NCI-H1048 (cell line): Measurements from ENCODE around the gene XPNPEP1.

Experiments used
- DNase-seq: peaks from one replicate; lab custom pipeline; 2025; lab: John Stamatoyannopoulos, UW

XPNPEP1 gene

DNA sequence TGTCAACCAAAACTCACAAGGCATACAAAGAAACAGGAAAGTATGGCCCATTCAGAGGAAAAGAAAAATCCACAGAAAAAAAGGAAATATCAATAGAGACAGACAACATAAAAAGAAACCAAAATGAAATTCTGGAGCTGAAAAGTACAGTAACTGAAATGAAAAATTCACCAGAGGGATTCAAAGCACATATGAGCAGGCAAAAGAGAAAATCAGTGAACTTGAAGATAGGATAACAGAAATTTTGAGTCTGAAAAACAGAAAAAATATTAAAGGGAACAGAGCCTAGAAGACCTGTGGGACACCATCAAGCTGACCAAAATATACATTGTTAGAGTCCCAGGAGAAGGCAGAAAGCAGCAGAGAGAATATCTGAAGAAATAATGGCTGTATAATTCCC is 60.6 kb downstream of the XPNPEP1 start:
- no peak for DNase-seq

DNA sequence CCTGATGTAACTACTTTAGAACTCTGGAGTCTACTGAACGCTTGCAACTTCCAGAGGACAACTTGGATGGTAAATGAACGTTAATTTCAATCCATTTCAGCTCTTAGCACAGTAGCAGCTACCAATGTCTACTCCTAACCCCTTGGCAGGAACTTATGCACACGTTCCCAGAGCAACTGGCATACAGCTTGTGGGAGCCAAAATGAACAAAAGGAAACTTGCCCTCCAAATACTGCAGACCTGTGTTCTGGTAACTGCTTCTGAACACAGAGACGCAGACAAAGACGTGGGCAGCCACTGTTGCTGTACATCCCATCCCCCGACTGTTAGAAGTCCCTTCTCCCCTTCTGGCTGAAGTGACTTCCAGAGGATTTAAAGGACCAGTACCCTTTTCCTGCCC is 61.3 kb downstream of the XPNPEP1 start:
- DNase-seq = no peak

DNA sequence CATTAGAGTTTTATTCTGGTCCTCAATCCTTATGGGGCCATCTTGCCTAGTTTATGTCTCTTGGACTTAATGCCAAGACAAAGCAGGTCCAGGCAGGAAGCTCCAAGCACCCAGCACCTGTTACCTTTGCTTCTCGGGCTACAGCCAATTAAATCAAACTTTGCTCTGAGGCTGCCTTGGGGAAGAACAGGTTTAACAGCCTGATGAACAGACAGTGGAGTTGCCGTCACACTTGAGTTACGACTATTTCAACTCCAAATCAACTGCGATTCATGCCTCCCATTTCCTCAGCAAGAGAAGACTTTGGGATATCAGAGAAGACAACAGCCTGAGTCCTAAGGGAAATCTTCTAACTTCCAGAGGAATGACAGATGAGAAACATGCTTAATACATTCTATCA is 62.2 kb downstream of the XPNPEP1 start:
- DNase-seq = no peak

DNA sequence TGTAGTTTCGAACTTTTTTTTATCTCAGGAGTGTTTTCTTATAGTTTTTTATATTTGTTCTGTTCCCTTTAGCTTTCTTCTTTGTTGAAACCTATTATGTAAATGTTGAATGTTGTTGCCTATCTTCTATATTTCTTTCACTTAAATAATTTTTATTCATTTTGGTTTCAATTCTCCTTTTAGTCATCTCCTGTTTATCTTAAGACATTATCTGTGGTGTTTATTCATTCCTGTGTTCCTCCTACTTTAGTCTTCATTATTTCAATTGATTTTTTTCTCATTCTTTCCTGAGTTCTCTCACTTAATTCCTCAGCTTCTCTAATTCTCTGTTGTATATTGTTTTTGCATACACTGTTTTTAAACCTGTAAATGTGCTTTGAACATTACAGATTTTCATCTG is 64.1 kb downstream of the XPNPEP1 start:
- DNase-seq = no peak

DNA sequence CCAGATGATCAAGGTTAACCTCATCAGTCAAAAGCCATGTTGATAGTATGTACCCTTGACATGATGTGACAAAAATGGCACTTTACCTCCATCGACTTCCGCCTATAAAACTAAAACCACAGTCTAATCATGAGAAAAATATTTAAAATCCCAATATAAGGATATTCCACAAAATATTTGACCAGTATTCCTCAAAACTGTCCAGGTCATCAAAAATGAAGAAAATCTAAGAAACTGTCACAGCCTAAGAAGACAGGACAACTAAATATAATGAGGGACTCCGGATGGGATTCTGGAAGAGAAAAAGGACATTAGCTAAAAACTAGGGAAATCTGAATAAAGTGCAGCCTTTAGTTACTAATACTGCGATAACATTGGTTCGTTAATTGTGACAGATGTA is 67.6 kb downstream of the XPNPEP1 start:
- DNase-seq = no peak

DNA sequence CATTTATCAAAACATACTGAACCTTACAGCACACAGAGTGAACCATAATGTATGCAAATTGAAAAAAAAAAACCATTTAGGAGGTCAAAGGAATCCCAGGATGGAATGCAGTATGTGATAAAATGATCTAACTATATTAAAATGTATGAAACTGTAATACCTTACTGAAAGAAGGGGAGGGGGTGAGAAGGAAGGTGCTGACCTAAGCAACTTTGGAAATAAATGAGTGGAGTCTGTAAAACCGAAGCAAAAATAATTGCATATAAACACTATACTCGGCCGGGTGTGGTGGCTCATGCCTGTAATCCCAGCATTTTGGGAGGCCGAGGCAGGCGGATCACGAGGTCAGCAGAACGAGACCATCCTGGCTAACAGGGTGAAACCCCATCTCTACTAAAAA is 69.4 kb downstream of the XPNPEP1 start:
- DNase-seq = no peak

DNA sequence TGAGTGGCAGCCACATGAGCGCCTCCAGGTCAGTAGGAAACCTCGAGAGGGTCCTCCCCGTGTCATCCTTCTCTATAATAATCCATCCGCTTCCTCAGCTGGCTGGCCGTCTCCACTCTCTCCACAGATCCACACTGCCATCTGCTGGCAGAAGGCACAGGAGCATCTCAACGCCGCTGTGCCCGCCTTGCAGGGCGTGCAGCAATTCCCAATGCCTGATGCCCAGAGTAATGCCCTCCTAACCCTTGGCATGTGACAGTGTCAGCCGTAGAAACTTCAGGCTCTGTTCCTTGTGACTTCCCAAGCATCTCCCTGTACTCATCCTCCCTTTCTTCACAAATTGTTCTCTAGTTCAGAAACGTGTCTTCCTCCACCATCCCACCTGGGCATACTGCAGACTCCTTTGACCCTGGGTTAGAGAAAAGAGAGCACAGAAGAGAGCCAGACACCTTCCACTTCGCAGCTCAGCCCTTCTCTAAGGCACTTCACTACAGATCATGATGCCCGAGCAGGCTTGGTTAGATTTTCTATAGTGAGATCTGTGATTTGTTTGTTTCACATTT is 70.8 kb downstream of the XPNPEP1 start:
- peak; percentile 25 for DNase-seq

DNA sequence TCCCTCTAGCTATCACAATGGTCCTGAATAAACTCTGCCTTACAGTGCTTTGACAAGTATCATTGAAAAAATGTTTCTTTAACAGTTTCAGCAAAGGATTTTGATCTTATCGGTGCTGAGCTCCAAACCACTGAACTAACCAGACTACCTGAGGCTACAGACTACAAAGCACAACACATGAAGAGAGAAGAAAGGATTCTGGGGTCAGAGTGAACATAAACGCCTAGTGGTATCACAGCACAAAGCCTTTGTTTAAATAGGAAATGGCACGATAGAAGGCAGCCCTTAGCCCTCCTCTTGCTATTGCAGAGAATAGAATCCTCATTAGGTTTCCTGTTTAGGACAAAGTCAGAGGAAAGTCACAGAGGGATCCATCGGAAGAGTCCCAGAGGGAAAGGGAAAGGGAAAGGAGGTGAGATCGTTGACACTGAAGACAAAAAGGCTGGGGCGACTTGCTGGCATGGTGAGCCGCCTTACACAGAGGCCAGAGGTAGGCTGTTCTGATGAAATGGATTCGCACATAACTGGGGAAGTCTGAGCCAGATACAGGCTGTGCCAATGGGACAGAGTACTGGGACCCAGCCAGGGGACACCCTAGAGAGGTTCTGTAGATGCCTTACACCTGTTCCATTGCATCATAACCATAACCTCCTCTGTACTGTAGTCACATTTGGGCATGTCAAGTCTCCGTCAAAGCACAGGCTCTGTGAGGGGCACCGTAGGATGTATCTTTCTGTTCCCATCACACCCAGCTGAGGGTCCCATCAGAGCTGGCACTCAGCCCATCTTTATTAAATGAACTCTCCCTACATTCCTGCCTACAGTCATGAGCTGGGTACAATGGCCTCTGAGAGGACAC is 71.5 kb downstream of the XPNPEP1 start:
- no peak for DNase-seq

DNA sequence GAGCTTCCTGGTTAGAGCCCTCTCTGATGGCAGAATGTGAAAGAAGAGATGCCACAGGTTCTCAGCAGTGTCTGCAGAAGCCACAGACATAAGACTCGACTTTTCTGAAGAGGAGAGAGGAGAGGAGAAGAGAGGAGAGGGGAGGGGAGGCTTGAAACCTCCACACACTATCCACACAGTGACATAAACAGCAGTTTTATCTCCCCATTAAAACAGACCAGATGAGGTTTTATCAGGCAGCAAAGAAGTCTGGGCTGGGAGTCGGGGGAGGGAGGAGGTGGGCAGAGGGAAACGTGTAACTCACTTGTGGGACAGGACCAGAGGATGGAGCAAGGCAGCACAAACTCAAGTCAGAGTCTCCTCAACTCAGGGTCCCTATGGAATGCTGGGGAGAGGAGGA is 76.5 kb downstream of the XPNPEP1 start:
- no peak for DNase-seq

DNA sequence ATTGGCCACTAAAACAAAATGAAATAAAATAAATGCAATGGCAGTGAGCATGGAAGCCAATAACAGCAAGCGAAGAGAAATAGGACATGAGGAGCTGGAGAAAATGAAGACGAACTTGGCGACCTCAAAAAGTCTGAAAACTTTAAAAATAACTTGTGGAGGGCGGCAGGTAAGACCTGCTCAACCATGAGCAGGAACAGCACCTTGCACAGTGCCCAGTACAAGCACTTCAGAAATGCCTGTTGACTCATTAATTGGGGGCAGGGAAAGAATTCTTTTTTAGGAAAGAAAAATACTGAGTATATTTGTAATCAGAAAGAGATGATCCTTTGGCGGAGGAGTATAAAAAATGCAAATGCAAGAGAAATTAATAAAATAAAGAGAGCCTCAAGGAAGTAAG is 78.0 kb downstream of the XPNPEP1 start:
- DNase-seq = no peak

DNA sequence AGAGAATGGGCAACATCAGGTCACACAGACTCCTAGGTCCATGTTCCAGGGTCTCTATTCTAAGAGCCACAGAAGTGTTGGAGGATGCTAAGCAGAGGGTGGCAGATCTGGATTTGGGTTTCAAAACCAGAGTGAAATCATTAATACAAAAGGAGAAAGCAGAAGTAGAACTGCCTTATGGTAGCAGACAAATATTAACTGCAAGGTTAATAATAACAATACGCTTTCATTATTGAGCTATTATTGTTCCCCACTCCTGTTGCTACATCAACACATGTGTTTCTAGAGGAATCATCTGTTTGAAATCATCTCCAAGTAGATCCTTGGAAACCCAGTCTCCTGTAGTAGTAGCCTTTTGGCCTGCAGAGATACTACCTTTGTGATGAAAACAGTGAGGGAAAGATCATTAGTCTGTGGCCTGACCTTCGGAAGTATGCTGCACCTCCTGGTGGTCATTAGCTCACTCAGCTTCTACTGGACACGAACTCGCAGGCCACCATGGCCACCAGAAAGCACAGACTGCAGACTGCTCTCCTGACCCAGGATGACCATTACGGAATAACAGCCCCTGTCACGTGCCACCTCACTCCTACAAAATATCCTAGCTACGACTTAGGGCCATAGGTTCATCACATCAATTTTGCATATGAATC is 84.6 kb downstream of the XPNPEP1 start:
- no peak for DNase-seq

DNA sequence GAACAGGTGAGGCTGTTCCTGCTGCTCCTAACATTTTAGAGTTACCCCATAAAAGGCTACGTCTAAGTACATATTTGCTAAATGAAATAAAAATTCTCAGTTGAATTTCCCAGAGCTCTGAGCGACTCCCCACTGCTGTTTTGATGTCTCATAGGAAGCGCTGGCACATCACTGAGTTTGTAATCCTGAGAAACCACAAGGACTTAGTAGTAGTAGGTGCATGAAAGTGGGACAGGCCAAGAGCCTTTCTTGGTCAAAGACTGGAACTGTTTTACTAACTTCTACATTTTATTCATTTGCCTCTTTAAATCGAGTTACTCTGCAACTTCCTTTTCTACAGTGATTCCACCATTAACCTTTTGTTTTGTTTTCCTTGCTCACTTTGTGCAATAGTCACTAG is 85.9 kb downstream of the XPNPEP1 start:
- DNase-seq = no peak

DNA sequence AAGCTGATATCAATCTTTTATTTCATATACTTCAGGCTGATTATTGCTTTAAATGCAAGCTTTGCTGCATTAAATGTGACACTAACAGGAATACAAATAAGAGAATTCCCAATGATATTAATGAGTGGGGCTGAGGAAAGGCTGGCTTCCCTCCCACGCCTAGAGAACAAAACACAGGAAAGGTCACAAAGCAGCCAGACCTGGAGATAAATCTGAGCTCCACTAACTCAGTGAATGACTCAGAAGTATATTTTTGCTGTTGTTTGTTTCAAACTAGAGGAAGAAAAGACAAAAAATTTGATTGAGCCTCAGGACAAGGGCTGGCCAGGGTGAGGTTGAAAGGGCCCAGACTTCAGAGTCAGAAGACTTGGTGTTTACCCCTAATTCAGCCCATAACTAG is 88.1 kb downstream of the XPNPEP1 start:
- DNase-seq = no peak

DNA sequence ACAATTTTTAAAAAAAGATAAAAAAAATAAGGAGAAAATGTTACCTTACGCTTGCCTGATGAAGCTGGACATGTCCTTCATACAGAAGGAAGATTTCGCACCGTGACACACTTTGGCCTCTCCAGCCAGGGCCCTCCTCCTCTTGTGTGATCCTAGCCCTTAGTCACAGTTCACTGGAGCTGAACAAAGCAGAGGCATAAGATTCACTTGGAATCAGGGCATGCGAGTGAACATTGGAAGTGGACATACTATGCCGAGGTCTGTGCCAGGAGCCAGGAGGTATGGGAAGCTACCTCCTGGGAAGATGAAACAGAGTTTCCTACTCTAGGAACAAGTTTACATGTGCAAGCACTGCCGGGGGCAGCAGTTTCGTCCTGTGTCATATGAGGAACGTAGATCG is 91.5 kb downstream of the XPNPEP1 start:
- no peak for DNase-seq

DNA sequence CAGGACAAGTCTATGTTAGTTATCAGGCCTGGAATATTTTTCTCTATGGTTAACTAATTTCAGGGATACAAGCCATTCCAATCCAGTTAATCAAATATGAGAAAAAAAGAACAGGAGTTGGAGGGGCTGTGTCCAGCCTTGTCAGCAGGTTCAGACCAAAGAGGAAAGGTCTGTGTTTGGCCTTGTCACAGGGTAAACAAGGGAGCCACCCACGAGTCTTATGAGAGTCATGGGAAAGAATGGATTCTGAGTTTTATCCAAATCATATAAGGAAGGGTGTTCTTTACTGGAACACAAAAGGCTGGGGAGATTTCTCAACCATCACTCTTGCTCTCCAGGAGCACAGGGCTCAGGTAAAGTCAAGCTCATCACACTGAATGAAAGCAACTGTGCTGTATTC is 99.1 kb downstream of the XPNPEP1 start:
- no peak for DNase-seq

DNA sequence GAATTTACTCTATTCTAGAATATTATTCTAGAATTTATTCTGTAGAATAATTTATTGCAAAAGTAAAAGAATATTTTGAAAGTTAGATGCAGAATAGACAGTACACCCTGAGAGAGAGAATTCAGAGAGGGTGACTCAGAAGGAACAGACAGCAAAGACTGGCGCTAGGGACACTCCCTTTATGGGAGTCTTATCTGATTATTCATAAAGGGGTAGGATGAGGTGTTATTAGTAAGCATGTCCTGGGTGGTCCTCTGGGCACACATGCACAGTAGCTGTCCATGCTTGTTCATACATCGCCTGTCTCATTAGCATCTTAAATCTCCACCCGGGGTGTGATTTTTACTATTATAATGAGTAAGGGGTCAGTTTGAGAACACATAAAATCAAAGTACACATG is 100.1 kb downstream of the XPNPEP1 start:
- no peak for DNase-seq

DNA sequence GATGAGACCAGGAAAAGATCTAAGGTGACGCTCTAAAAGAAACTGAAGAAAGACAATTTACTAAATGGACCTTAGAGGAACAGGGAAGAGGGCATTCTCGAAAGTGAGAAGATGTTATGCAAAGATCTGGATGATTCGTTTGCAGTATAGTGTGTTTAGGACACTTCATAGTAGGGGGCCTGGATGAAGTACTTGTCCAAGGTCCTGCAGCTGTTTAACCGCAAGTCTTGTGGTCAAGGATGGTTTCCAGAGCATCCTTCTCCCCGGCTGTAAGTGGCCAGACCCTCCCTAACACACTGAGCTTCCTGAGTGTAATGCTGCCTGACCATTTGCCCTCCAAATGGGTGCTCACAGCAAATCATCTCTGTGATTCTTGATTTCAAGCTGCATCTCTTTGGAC is 101.6 kb downstream of the XPNPEP1 start:
- no peak for DNase-seq

DNA sequence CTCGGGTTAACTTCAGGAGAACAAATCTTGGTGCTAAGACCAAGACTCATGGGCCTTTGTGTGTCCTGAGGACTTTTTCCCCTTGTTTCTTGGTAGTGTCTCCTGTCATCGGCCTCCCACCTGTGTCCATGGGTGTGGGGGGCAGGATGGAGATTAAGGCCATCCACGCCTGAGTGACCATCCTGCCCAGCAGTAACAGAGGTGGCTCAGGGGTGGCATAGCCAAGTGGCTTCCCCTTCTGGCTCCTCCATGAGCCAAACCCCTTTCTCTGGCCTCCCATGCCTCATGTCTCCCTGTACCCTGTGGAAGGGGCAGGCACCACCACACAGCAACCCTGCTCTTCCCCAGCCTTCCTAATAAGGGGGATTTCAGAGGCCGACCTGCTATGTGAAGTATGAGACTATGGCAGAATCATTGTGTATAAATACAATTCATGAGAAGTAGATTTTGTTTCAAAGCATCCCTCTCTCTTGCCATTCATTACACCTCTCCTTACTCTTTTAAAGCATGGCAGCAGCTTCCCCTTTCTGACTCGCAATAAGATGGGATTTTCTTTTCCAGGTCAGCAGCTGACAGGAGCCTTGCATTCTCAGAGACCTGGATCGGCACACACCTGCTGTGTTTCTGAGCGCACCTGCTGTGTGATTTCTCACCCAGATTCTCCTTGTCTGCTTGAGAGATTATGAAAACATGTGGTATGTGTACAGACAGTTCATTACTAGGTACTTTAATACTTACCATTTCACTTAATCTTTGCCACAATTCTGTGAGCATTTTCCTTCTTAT is 102.5 kb downstream of the XPNPEP1 start:
- no peak for DNase-seq

DNA sequence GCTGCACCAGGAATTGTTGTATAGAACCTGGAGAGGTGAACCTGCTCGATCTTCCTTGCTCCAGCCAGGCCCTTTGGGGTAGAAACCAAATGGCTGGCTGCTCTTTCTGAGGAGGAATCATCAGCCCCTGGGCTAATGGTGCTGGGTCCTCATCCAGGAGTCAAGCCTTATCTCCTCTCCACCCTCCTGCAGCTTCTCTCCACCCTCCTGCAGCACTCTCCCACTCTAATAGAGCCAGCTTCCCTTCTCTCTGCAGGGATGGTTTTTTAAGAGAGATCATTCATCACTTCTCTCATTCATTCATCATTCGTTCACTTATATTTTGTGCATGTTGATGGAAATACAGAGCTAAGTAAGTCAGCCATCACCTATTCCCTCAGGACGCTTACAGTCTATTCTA is 103.5 kb downstream of the XPNPEP1 start:
- no peak for DNase-seq
